NCI-H187 (cell line): ENCODE data around the gene EEF2KMT.
"Not testable (repeated sequence)": the region's sequence is repeated elsewhere in the genome, so short reads cannot be mapped to it uniquely, and the experiment has no call there.

Experiments
- DNase-seq, 2 experiments: peaks; one replicate each; lab custom pipeline; 2025; lab: John Stamatoyannopoulos, UW

Gene EEF2KMT

GRCh38 chr16:5070431-5071186 lies 27.0 kb downstream of the EEF2KMT start:
- no peak for DNase-seq

- no peak for DNase-seq
Measured at GRCh38 chr16:5069854-5070253, 27.7 kb downstream of the EEF2KMT start.

- DNase-seq = no peak
Measured at GRCh38 chr16:5069048-5069447, 28.5 kb downstream of the EEF2KMT start.

- no peak for DNase-seq
Measured at GRCh38 chr16:5066511-5066910, 31.1 kb downstream of the EEF2KMT start.

DNA sequence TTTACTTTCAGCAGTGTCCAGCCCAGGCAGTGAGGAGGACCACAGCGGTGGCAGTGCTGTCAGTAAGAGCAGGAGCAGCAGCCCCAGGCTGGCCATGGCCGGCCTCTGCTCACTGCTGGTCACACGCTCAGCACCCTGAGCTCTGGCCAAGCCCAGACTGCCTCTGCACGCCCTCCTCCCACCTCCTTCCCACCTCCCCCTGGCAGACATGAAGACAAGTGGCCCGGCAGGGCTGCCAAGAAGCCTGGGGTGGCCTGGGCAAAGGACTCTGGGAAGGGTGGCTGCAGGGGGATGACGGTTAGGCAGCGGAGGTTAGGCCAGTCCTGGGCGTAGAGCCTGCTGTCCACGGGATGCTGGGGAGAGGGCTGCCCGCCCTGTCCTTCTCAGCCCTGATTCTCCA lies 31.8 kb downstream of the EEF2KMT start, which contains the start of gene C16orf89:
TSS of gene C16orf89 (minus strand) at position 144 of the 400 bp plus-strand sequence. CDS start at position 96, 48 bp downstream.
- DNase-seq = no peak

DNA sequence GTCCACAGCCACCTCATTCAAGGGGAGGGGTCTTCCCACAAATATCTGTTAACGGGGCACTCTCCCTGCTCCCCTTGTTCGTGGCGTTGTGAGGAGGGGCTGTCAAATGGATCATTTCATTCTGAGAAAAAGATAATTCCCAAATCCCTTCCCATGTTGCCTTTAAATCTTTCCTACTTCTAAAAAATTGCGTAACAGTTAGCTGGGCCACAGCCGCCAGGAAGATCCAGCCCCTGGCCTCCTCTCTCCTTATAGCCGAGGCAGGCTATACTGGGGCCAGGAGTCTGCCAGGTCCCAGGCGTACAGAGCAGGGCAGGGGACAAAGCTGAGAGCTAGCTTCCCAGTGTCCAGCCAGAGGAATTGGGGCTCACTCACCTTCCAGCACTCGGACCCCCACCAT lies 32.3 kb downstream of the EEF2KMT start:
- DNase-seq = no peak

GRCh38 chr16:5064915-5065314 lies 32.7 kb downstream of the EEF2KMT start:
- peak; percentile 28 to 55 for DNase-seq

GRCh38 chr16:5062790-5063765 lies 34.5 kb downstream of the EEF2KMT start:
- no peak for DNase-seq

DNA sequence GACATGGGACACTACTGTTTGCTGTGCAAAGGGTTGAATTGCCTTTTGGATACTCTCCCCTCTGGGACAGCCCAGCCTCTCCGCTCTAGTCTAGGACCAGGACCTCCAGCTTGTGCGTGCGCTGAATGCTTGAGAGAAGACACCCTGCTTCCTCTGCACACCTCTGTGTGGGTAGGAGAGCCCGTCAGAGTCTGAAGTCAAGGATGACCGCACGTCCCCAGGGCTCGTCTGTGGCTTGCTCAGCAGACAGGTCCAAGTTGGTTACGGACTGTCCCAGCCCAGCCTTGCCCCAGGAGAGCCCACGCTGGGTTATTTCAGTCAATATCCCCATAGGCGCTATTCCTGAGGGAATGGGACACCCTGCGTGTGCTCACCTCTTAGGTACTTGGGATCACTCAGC lies 35.5 kb downstream of the EEF2KMT start:
- no peak for DNase-seq

GRCh38 chr16:5060073-5060641 lies 37.4 kb downstream of the EEF2KMT start:
- DNase-seq = no peak

DNA sequence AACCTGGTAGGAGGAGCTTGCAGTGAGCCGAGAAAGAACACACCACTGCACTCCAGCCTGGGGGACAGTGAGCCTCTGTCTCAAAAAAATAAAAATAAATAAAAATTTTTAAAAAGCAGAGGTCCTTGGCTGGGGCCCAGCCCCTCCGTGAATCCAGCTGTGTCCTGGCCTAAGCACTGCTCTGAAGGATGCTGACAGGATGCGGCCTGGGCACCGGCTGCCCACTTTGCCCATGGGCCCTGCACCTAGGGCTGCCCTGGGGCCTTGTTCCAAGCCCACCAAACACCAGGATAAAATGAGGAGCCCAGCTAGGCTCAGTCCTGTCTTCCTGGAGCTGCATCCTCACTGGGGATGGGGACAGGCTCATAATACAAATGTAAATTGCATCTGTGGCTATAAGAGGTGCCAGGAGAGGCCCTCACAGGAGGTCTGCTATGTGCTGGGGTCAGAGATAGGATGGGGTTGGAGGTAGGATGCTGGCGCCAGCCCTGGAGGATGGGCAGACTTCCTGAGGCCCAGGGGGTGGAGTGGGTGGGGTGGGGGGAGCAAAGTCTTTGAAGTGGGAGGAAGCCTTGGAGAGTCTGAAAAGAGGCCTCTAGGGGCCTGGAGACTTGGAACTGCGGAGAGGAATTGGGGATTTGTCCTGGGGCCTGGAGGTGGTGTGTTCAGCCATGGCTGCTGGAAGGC lies 38.1 kb downstream of the EEF2KMT start:
- no peak for DNase-seq

- no peak for DNase-seq
Measured at GRCh38 chr16:5058476-5058875, 39.1 kb downstream of the EEF2KMT start.

GRCh38 chr16:5056352-5056751 lies 41.2 kb downstream of the EEF2KMT start:
- no peak for DNase-seq

DNA sequence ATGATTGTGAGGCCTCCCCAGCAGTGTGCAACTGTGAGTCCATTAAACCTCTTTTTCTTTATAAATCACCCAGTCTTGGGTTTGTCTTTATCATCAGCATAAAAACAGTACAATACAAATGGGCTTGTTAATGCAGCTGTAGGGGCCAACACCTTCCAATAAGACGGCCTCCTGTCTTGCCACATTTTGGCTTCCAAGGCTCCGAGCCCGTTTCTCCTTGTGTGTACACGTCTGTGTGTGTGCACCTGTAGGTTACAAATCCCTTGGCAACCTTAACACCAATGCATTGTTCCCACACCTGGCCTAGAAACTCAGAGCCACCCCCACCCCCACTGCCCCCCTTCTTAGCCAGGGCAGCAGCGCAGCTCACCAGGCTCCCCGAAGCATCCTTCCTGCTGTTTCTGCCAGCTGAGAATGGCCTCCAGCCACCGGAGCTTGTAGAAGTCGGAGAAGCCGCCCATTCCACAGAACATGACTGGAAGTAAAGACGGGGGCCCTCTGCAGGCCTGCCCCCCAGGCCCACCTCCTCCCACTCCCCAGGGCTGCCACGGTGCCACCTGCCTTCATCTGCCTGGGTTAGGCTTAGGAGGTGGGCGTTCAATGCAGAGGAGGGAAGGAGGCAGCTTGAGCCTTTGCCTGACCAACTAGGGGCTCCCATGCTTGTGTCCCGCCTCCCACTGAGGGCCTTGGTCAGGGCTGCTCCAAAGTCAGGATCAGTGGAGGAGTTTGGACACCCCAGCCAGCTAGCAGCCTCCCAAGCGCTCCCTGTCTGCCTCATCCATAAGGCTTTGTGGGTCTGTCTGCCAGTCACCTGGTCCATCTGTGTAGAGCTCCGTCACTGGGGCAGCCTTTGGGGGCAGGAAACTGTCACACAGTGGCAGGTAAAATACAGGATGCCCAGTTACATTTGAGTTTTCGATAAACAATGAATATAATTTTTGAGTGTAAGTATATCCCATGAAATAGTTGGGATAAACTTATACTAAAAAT lies 42.4 kb downstream of the EEF2KMT start:
- DNase-seq = no peak

DNA sequence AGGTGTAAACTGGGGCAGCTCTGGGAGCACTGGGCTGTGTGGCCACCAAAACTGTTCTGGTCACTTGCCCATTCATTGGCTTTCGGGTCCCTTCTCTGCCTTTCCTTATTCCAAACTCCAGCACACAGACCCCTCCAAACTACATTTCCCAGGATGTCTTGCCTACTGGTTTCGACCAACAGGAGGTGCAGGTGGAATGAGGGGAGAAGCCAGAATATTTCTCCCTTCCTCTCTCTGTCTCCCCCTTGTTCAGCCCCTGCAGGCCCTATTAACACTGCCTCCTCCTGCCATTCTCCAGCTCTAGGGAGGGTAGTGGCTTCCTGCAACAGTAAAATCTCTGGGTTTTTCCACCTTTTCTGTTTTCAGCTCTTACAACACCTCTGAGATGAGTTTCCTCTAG lies 50.7 kb downstream of the EEF2KMT start:
- DNase-seq = no peak

DNA sequence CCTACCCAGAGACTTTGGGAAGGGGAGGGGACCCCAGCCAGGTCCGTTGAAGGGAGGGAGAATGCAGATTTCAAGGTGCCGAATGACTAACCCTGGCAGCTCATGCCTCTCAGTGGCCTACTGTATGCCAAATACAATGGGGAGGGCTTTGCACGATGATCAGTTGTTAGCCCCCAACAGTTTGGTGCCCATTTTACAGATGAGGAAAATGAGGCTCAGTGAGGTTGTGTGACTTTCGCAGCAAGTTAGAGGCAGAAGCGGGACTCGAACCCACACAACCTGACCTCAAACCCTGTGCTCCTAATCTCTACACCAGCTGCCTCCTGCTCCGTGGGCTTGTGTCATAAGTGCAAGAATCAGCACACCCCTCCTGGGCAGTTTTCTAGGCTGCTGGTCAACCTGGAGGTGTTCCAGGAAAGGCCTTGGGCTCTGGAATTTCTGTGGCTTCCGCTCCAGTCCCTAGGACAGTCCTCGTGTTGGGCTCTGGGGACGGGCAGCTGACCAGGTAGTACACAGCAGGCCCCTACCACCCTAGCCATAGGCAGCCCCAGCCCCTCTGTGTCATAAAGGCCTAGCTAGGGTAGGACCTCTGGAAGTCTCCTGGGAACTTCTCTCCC lies 52.0 kb downstream of the EEF2KMT start:
- no peak for DNase-seq

- not testable (repeated sequence) for DNase-seq
Measured at GRCh38 chr16:5044581-5044980, 53.0 kb downstream of the EEF2KMT start.

GRCh38 chr16:5044011-5044540 lies 53.5 kb downstream of the EEF2KMT start:
- DNase-seq = no peak

- DNase-seq = no peak
Measured at GRCh38 chr16:5042574-5043171, 54.9 kb downstream of the EEF2KMT start.
